Suprapubic skin (tissue), 4 donors: Measurements from ENCODE around the gene HOXC10.

ENCODE experiments used
- EP300 ChIP-seq: sonication (generic); formaldehyde crosslinking; IDR thresholded peaks from one replicate; pipeline ENCODE4 v1.6.1; 2017; ENCODE audit warnings: antibody characterized with exemption
- POLR2A ChIP-seq, 2 donors: fragments of 450-650 bp; IDR thresholded peaks; one replicate each; pipeline ENCODE4 v1.6.1; 2017; ENCODE audit warnings: antibody characterized with exemption in 2 of 2, mild to moderate bottlenecking in 2 of 2, moderate library complexity in 2 of 2
- POLR2AphosphoS5 ChIP-seq, 3 donors: sonication (generic); formaldehyde crosslinking; IDR thresholded peaks; one replicate each; pipeline ENCODE4 v1.6.1; 2017; ENCODE audit warnings: antibody characterized with exemption in 3 of 3
- TF ChIP-seq, protein P1 (sequence below), 2 donors: fragments of 200-600 bp in 1 of 2; fragments of 450-650 bp in 1 of 2; sonication (generic) in 1 of 2; IDR thresholded peaks; one replicate each; pipeline ENCODE4 v1.5.1; 2016 to 2019; ENCODE audit warnings: antibody characterized with exemption in 2 of 2, mild to moderate bottlenecking in 1 of 2, moderate library complexity in 1 of 2

DNA sequence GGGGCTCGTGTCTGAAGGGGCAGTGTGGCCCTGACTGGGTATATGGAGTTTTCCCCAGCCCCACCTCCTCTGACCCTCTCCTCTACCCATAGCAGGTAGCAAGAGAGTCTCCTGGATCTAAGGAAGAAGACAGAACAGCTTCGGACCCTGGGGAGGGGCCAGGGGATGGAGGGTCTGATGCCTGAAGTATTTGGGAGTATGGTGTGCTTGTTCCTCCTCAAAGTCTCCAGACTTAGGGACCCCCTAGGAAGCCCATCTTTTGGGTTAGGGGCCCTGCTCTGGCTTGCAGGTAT lies 23.3 kb downstream of the HOXC10 start:
- TF ChIP-seq, protein P1, sequence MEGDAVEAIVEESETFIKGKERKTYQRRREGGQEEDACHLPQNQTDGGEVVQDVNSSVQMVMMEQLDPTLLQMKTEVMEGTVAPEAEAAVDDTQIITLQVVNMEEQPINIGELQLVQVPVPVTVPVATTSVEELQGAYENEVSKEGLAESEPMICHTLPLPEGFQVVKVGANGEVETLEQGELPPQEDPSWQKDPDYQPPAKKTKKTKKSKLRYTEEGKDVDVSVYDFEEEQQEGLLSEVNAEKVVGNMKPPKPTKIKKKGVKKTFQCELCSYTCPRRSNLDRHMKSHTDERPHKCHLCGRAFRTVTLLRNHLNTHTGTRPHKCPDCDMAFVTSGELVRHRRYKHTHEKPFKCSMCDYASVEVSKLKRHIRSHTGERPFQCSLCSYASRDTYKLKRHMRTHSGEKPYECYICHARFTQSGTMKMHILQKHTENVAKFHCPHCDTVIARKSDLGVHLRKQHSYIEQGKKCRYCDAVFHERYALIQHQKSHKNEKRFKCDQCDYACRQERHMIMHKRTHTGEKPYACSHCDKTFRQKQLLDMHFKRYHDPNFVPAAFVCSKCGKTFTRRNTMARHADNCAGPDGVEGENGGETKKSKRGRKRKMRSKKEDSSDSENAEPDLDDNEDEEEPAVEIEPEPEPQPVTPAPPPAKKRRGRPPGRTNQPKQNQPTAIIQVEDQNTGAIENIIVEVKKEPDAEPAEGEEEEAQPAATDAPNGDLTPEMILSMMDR (IDR thresholded peaks at IDR 0.05) = no peak
- no peak for TF ChIP-seq POLR2A (IDR thresholded peaks at IDR 0.05)
- TF ChIP-seq POLR2AphosphoS5 (IDR thresholded peaks at IDR 0.05) = no peak
- no peak for TF ChIP-seq EP300
